GM12801 (cell line): ENCODE measurements around the gene TTLL7.

Experiments
- CTCF ChIP-seq: IDR thresholded peaks from one replicate; pipeline ENCODE4 v1.5.1; 2011; ENCODE audit warnings: control low read depth; ENCODE audit not compliant: insufficient read length; ENCODE audit errors: extremely low read depth

The TTLL7 gene

GRCh38 chr1:83928396-83928795 is 70.5 kb downstream of the TTLL7 start:
- TF ChIP-seq CTCF: no peak

GRCh38 chr1:83927701-83928100 is 71.2 kb downstream of the TTLL7 start:
- no peak for TF ChIP-seq CTCF

- TF ChIP-seq CTCF: no peak
Measured at GRCh38 chr1:83927061-83927460, 71.9 kb downstream of the TTLL7 start.

- TF ChIP-seq CTCF: no peak
Measured at GRCh38 chr1:83923553-83923952, 75.4 kb downstream of the TTLL7 start.

GRCh38 chr1:83922431-83922830 is 76.5 kb downstream of the TTLL7 start:
- TF ChIP-seq CTCF: no peak

- no peak for TF ChIP-seq CTCF
Measured at GRCh38 chr1:83920320-83920719, 78.6 kb downstream of the TTLL7 start.

GRCh38 chr1:83919872-83920271 is 79.1 kb downstream of the TTLL7 start:
- TF ChIP-seq CTCF: no peak
